Muscle layer of colon (tissue), 2 donors: Measurements from ENCODE around the gene MLST8.

Experiments
- H3K27ac ChIP-seq: one replicate; pipeline ENCODE4 v1.7.0; 2013; ENCODE audit warnings: low read depth, mild to moderate bottlenecking, low read length, moderate library complexity
- H3K27me3 ChIP-seq, 2 donors: one replicate each; pipeline ENCODE4 v1.7.0; 2013; ENCODE audit warnings: low read length in 2 of 2, mild to moderate bottlenecking in 2 of 2; ENCODE audit not compliant: insufficient read depth in 2 of 2, control insufficient read depth in 1 of 2
- H3K36me3 ChIP-seq: one replicate; pipeline ENCODE4 v1.7.0; 2013; ENCODE audit warnings: mild to moderate bottlenecking, low read length; ENCODE audit not compliant: insufficient read depth
- H3K4me1 ChIP-seq: one replicate; pipeline ENCODE4 v1.7.0; 2013; ENCODE audit warnings: mild to moderate bottlenecking, low read length; ENCODE audit not compliant: insufficient read depth
- H3K4me3 ChIP-seq, 2 donors: one replicate each; pipeline ENCODE4 v1.7.0; 2013; ENCODE audit warnings: low read length in 2 of 2, low read depth in 1 of 2, mild to moderate bottlenecking in 1 of 2, moderate library complexity in 1 of 2
- H3K9ac ChIP-seq: one replicate; pipeline ENCODE4 v1.7.0; 2013; ENCODE audit warnings: low read length
- H3K9me3 ChIP-seq: one replicate; pipeline ENCODE4 v1.7.0; 2013; ENCODE audit warnings: mild to moderate bottlenecking, low read length
- donor health status: abdominal sarcoma.
- donor health status: Adenocarcinoma of cecum.

Gene MLST8

GRCh38 chr16:2165861-2166260 is 39.4 kb upstream of the MLST8 start:
- H3K9me3 ChIP-seq: no peaks in the 10 kb centered on the region
- H3K4me3 ChIP-seq: no peak overlapping the region
- no peak overlapping the region for H3K27ac ChIP-seq
- no peak overlapping the region for H3K9ac ChIP-seq
- H3K36me3 ChIP-seq: peaks cover 29% of the 10 kb centered on the region
- H3K4me1 ChIP-seq: peaks cover 5% of the 10 kb centered on the region
- no peaks in the 10 kb centered on the region for H3K27me3 ChIP-seq

- peaks cover 1% of the 10 kb centered on the region for H3K4me1 ChIP-seq
- no peaks in the 10 kb centered on the region for H3K27me3 ChIP-seq
- H3K9ac ChIP-seq: no peak overlapping the region
- H3K36me3 ChIP-seq: peaks cover 29% of the 10 kb centered on the region
- no peaks in the 10 kb centered on the region for H3K9me3 ChIP-seq
- no peak overlapping the region for H3K4me3 ChIP-seq
- H3K27ac ChIP-seq: no peak overlapping the region
Observed at GRCh38 chr16:2166263-2167067, 38.8 kb upstream of the MLST8 start.

- Histone ChIP-seq H3K27ac (no peak overlapping the region), H3K36me3 (peaks cover 29% of the 10 kb centered on the region), H3K4me3 (no peak overlapping the region), H3K9me3 (no peaks in the 10 kb centered on the region), H3K9ac (no peak overlapping the region), H3K4me1 (no peaks in the 10 kb centered on the region), H3K27me3 (no peaks in the 10 kb centered on the region)
Observed at GRCh38 chr16:2167068-2167638, 38.1 kb upstream of the MLST8 start.

GRCh38 chr16:2170080-2170479 is 35.2 kb upstream of the MLST8 start:
- no peaks in the 10 kb centered on the region for H3K9me3 ChIP-seq
- no peaks in the 10 kb centered on the region for H3K4me1 ChIP-seq
- peaks cover 48% of the 10 kb centered on the region for H3K36me3 ChIP-seq
- H3K9ac ChIP-seq: no peak overlapping the region
- no peaks in the 10 kb centered on the region for H3K27me3 ChIP-seq
- no peak overlapping the region for H3K4me3 ChIP-seq
- H3K27ac ChIP-seq: no peak overlapping the region

GRCh38 chr16:2170587-2171435 is 34.4 kb upstream of the MLST8 start:
- Histone ChIP-seq H3K27me3 (no peaks in the 10 kb centered on the region), H3K27ac (no peak overlapping the region), H3K4me1 (no peaks in the 10 kb centered on the region), H3K9me3 (no peaks in the 10 kb centered on the region), H3K4me3 (no peak overlapping the region), H3K36me3 (peaks cover 52% of the 10 kb centered on the region), H3K9ac (no peak overlapping the region)

GRCh38 chr16:2171601-2172178 is 33.6 kb upstream of the MLST8 start:
- H3K9ac ChIP-seq: no peak overlapping the region
- H3K9me3 ChIP-seq: no peaks in the 10 kb centered on the region
- H3K27me3 ChIP-seq: no peaks in the 10 kb centered on the region
- H3K4me3 ChIP-seq: no peak overlapping the region
- H3K4me1 ChIP-seq: no peaks in the 10 kb centered on the region
- peaks cover 50% of the 10 kb centered on the region for H3K36me3 ChIP-seq
- H3K27ac ChIP-seq: no peak overlapping the region

- H3K9me3 ChIP-seq: no peaks in the 10 kb centered on the region
- H3K4me1 ChIP-seq: no peaks in the 10 kb centered on the region
- no peak overlapping the region for H3K4me3 ChIP-seq
- no peaks in the 10 kb centered on the region for H3K27me3 ChIP-seq
- H3K27ac ChIP-seq: no peak overlapping the region
- H3K36me3 ChIP-seq: peaks cover 40% of the 10 kb centered on the region
- H3K9ac ChIP-seq: no peak overlapping the region
Observed at GRCh38 chr16:2172688-2173335, 32.4 kb upstream of the MLST8 start.

- Histone ChIP-seq H3K4me1 (no peaks in the 10 kb centered on the region), H3K27ac (no peak overlapping the region), H3K9ac (no peak overlapping the region), H3K27me3 (no peaks in the 10 kb centered on the region), H3K4me3 (no peak overlapping the region), H3K36me3 (peaks cover 34% of the 10 kb centered on the region), H3K9me3 (no peaks in the 10 kb centered on the region)
Observed at GRCh38 chr16:2173366-2173765, 31.9 kb upstream of the MLST8 start.

- no peak overlapping the region for H3K9ac ChIP-seq
- H3K36me3 ChIP-seq: peaks cover 33% of the 10 kb centered on the region
- no peaks in the 10 kb centered on the region for H3K4me1 ChIP-seq
- no peak overlapping the region for H3K27ac ChIP-seq
- no peak overlapping the region for H3K4me3 ChIP-seq
- no peaks in the 10 kb centered on the region for H3K9me3 ChIP-seq
- H3K27me3 ChIP-seq: no peaks in the 10 kb centered on the region
Observed at GRCh38 chr16:2173916-2174315, 31.3 kb upstream of the MLST8 start.

- no peaks in the 10 kb centered on the region for H3K9me3 ChIP-seq
- no peak overlapping the region for H3K27ac ChIP-seq
- no peaks in the 10 kb centered on the region for H3K4me1 ChIP-seq
- H3K27me3 ChIP-seq: no peaks in the 10 kb centered on the region
- H3K9ac ChIP-seq: no peak overlapping the region
- H3K4me3 ChIP-seq: no peak overlapping the region
- H3K36me3 ChIP-seq: peaks cover 33% of the 10 kb centered on the region
Observed at GRCh38 chr16:2174396-2175131, 30.7 kb upstream of the MLST8 start.
